Right atrium auricular region (tissue), 2 donors: ENCODE data around the gene GPD1L. TPM values are rescaled to one million over a fixed set of nuclear protein-coding genes. Genes with fewer than 3 reads are reported as not detected.

Experiments used
- DNase-seq: peaks from one replicate; pipeline ENCODE4 v3.0.0-alpha.2; 2019; ENCODE audit warnings: low spot score
- H3K27ac ChIP-seq, 2 donors: fragments of 200-600 bp; sonication (generic); 1 replicate in 1 of 2; 2 replicates in 1 of 2; pipeline ENCODE4 v1.5.1; 2016 to 2019
- H3K27me3 ChIP-seq, 2 donors: fragments of 200-600 bp; sonication (generic); one replicate each; pipeline versions ENCODE4 v1.5.1 to v1.6.0; 2017 to 2019
- H3K36me3 ChIP-seq: fragments of 200-600 bp; sonication (generic); one replicate; pipeline ENCODE4 v1.5.1; 2016
- H3K4me1 ChIP-seq, 2 donors: fragments of 200-600 bp; sonication (generic); one replicate each; pipeline versions ENCODE4 v1.5.1 to v1.6.0; 2017 to 2019
- H3K4me3 ChIP-seq, 2 donors: fragments of 200-600 bp; sonication (generic); 1 replicate in 1 of 2; 2 replicates in 1 of 2; pipeline ENCODE4 v1.5.1; 2017 to 2019; ENCODE audit warnings: mild to moderate bottlenecking in 1 of 2, moderate library complexity in 1 of 2
- H3K9me3 ChIP-seq, 2 donors: fragments of 200-600 bp; sonication (generic); one replicate each; pipeline ENCODE4 v1.5.1; 2019
- total RNA-seq, 2 donors: library from RNA; depleted of rRNA; stranded (reverse); fragments of >200 nt; gene quantifications; one replicate each; pipeline ENCODE4 v1.1.0, GENCODE V29; 2016
- TF ChIP-seq, protein P1 (sequence below), 2 donors: fragments of 200-600 bp; sonication (generic); IDR thresholded peaks; one replicate each; pipeline ENCODE4 v1.5.1; 2019; ENCODE audit warnings: antibody characterized with exemption in 2 of 2

The GPD1L gene
- total RNA-seq, 2 donors from 2014 or later = 194 to 275 TPM

DNA sequence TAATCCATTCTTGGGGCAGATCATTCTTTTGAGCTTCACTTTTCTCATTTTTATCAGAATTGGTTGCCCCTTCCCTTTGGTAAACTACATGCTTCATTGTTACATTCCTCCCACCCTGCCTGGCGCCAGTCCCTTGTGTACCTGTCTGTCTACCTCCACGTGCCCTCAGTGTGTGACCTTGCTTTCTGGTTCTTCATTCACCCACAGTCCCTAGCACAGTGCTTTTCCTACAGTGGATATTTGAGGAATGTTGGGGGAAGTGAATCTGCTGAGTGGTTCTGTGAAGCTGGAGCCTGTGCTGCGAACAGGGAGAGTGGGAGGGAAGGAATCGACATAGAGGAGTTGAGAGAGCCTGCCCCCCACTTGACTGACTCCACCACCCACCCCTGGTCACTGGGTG is 23.4 kb downstream of the GPD1L start:
- Histone ChIP-seq H3K4me3 (no peak overlapping the region), H3K27me3 (no peaks in the 10 kb centered on the region), H3K9me3 (no peaks in the 10 kb centered on the region), H3K36me3 (peaks cover 11% of the 10 kb centered on the region), H3K27ac (peak overlapping the region in 1 of 2 donors; percentile 85), H3K4me1 (peaks cover 0 to 61% of the 10 kb centered on the region in 2 donors)
- TF ChIP-seq, protein P1, sequence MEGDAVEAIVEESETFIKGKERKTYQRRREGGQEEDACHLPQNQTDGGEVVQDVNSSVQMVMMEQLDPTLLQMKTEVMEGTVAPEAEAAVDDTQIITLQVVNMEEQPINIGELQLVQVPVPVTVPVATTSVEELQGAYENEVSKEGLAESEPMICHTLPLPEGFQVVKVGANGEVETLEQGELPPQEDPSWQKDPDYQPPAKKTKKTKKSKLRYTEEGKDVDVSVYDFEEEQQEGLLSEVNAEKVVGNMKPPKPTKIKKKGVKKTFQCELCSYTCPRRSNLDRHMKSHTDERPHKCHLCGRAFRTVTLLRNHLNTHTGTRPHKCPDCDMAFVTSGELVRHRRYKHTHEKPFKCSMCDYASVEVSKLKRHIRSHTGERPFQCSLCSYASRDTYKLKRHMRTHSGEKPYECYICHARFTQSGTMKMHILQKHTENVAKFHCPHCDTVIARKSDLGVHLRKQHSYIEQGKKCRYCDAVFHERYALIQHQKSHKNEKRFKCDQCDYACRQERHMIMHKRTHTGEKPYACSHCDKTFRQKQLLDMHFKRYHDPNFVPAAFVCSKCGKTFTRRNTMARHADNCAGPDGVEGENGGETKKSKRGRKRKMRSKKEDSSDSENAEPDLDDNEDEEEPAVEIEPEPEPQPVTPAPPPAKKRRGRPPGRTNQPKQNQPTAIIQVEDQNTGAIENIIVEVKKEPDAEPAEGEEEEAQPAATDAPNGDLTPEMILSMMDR (IDR thresholded peaks at IDR 0.05) = no peak
- no peak for DNase-seq

DNA sequence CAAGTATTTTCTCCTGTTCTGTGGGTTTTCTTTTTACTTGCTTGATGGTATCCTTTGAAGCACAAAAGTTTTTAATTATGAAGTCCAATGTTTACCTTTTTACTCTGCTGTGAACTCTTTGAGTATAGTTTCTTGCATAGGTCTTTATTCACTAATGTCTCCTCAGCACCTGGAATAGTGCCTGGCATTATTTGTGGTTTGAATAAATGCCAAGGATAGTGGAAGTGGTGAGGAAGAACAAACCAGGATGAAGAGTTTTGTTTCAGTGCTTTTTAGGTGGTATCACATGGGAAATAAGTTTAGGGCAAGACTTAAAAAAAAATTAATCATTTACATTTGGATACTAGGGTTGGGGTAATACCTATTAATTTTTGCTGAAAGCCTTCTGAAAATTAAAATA is 25.7 kb downstream of the GPD1L start:
- DNase-seq = no peak
- H3K4me1 ChIP-seq = peaks cover 0 to 40% of the 10 kb centered on the region in 2 donors
- no peak overlapping the region for H3K4me3 ChIP-seq
- TF ChIP-seq, protein P1 (IDR thresholded peaks at IDR 0.05) = no peak
- peaks cover 11% of the 10 kb centered on the region for H3K36me3 ChIP-seq
- no peaks in the 10 kb centered on the region for H3K27me3 ChIP-seq
- no peak overlapping the region for H3K27ac ChIP-seq
- no peaks in the 10 kb centered on the region for H3K9me3 ChIP-seq

GRCh38 chr3:32132706-32133105 is 26.3 kb downstream of the GPD1L start:
- Histone ChIP-seq H3K9me3 (no peaks in the 10 kb centered on the region), H3K4me1 (peaks cover 0 to 35% of the 10 kb centered on the region in 2 donors), H3K36me3 (peaks cover 11% of the 10 kb centered on the region), H3K27ac (no peak overlapping the region), H3K4me3 (no peak overlapping the region), H3K27me3 (no peaks in the 10 kb centered on the region)
- TF ChIP-seq, protein P1 (IDR thresholded peaks at IDR 0.05) = no peak
- no peak for DNase-seq

DNA sequence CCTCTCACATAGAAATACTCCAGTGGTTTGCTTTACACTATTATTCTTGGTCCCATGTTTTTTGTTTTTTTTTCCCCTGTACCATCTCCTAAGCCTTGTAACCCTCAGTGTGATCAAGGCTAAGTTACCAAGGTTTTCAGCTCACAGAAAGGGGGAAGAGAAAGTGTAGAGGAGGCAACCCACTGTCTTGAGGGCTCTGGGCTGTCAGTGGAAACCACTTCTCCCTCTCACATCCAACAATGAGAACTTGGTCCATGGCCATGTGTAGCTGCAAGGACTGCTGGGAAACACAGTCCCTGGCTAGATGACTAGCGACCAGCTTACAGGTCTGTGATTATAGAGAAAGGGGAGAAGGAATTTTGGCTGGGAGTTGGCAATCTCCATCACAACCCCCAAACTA is 30.3 kb downstream of the GPD1L start:
- Histone ChIP-seq H3K9me3 (no peaks in the 10 kb centered on the region), H3K4me3 (no peak overlapping the region), H3K27me3 (no peaks in the 10 kb centered on the region), H3K36me3 (peaks cover 2% of the 10 kb centered on the region), H3K4me1 (peaks cover 0 to 25% of the 10 kb centered on the region in 2 donors), H3K27ac (no peak overlapping the region)
- TF ChIP-seq, protein P1 (IDR thresholded peaks at IDR 0.05) = no peak
- DNase-seq = no peak

GRCh38 chr3:32137870-32138269 is 31.4 kb downstream of the GPD1L start:
- Histone ChIP-seq H3K27ac (no peak overlapping the region), H3K4me3 (no peak overlapping the region), H3K36me3 (peaks cover 5% of the 10 kb centered on the region), H3K27me3 (no peaks in the 10 kb centered on the region), H3K4me1 (peaks cover 0 to 25% of the 10 kb centered on the region in 2 donors), H3K9me3 (no peaks in the 10 kb centered on the region)
- TF ChIP-seq, protein P1 (IDR thresholded peaks at IDR 0.05) = no peak
- no peak for DNase-seq

DNA sequence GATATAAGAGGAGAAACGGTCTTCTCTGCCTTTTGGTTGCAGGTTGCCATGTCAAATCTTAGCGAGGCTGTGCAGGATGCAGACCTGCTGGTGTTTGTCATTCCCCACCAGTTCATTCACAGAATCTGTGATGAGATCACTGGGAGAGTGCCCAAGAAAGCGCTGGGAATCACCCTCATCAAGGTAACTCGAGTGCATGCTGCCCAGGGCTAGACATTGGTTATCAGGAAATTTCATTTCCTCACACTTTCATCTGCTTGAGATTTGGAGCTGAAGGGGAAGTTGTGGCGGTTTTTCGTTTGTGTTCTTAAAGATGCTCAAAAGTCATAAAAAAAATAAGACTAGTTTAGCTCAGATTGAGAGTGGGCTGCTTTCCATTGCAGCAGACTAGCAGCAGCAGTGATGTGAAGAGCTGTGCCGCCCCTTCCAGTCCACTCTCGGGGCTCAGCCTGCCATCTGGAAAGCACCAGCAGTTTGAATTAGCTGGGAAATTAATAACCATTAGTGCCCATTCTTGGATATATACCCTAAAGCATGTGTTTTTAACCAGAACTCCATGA is 32.2 kb downstream of the GPD1L start:
- Histone ChIP-seq H3K4me3 (no peak overlapping the region), H3K9me3 (no peaks in the 10 kb centered on the region), H3K36me3 (peaks cover 5% of the 10 kb centered on the region), H3K27ac (no peak overlapping the region), H3K4me1 (peaks cover 0 to 23% of the 10 kb centered on the region in 2 donors), H3K27me3 (no peaks in the 10 kb centered on the region)
- TF ChIP-seq, protein P1 (IDR thresholded peaks at IDR 0.05) = no peak
- no peak for DNase-seq
